ENCODE data around the gene EIF4H.
"Not testable (repeated sequence)": the region's sequence is repeated elsewhere in the genome, so short reads cannot be mapped to it uniquely, and the experiment has no call there.

EIF4H gene

GRCh38 chr7:74176555-74176954 lies 2.4 kb downstream of the EIF4H start:
- no peak for DNase-seq

GRCh38 chr7:74178632-74179031 lies 4.5 kb downstream of the EIF4H start:
- no peak for DNase-seq

- DNase-seq = no peak
These were observed 5.9 kb downstream of the EIF4H start for GRCh38 chr7:74179935-74180604.

GRCh38 chr7:74180866-74181265 lies 6.7 kb downstream of the EIF4H start:
- no peak for DNase-seq

DNA sequence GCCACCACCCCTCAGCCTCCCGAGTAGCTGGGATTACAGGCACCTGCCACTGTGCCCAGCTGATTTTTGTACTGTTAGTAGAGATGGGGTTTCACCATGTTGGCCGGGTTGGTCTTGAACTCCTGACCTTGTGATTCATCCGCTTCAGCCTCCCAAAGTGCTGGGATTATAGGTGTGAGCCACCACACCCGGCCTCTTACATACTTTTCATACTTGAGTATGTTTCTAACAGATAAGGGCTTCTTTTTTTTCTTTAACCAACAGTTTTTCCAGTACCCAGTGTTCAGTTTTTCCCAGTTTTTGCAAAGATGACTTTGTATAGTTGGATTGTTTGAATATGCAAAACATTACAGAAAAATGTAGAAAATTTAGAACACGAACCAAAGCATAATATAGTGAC lies 7.7 kb downstream of the EIF4H start:
- no peak for DNase-seq

DNA sequence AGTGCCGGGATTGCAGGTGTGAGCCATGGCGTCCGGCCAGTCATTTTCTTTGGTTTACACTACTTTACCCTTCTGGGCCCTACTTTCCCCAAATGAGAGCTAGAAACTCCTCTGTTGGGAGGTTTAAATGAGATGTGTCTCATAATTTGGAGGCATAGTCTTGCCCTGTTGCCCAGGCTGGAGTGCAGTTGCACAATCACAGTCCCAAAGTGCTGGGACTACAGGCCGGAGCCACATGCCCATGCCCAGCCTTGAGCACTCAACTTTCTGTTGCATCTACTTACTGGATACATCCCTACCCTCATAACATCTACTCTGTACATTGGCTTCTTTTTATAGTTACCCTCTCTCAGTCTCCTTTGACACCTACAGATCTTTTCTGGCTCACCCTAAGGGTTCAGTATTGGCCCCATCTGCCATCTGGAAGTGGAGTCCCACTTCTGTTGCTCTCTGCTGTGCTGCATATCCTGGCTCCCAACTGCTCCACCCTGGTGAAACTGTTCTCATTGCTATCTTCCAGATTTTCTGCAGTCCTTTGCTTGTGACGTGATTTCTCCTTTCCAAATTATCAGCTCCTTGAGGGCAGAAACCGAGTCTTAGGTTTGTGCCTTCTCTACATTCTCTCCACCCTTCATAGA lies 8.4 kb downstream of the EIF4H start:
- no peak for DNase-seq

DNA sequence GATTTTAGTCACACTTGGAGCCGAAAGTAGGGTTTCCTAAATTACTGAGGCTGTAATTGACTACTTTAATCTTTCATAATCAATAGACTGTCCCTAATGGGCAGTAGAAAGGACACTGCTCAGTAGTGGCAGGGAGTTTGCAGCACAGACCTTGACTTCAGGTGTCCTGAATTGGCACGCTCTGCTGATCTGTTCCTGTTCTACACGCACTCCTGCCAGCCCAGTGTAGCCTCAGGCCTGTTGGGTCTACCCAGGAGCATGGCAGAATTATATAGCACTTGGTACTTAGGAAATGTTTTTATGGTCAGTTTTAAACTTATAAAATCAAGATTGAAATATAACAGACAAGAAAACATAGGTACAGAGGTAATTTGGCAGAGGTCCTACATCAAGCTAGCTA lies 9.0 kb downstream of the EIF4H start:
- DNase-seq = no peak

DNA sequence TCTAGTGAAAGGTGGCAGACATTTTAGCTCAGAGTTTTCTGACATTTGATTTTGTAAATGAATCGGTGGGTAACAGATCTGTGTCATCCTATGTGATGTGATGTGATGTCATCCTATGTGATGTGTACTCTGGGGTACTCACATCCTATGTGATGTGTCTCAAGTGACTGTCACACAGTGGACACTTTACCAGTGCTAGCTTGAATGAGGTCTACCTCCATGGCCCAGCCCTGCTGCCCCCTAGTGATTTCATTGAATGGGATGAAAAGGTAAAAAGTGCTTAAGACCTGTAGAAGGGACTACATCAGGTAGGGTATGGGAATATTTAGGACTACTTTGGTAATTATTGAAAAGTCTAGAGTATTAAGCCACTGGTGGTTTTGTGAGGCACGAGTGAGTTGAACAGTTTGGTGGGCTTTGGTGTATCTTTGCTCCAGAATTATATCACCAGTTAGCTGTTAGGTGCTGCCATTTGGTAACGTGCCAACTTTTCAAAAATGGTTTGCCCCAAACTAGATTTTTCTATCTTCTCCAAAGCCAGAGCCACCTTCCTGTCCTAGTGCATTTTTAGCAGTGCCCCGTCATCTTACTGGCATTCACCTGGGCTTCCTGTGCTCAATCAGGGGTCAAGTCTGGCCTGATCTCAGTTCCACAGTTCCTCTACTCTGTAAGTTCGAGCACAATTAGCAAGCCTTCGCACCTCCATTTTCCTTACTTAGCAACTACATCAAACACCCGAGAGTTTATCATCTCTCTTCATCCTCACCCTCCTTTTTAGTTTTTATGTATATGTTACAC lies 9.7 kb downstream of the EIF4H start:
- peak; percentile 28 for DNase-seq

GRCh38 chr7:74185016-74185415 lies 10.9 kb downstream of the EIF4H start:
- no peak for DNase-seq

DNA sequence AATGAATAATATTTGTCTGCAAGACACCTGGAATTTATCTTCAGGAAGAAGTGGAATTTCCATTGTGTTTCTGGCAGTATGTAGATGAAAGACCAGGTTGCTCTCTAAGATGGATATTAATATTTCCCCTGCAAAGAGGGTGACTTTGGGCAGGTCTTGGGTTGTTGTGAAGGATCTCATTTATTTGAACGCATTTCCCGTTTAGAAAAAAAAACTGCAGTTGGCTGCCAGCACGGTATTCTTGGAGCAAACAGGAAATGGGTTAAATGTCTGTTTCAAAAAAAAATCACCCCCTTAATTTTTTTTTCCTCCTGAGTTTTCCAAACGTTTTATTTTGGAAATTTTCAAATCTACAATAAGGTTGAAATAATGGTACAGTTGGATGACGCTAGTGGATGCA lies 11.5 kb downstream of the EIF4H start:
- DNase-seq = no peak

- no peak for DNase-seq
These were observed 13.9 kb downstream of the EIF4H start for GRCh38 chr7:74187915-74188675.

DNA sequence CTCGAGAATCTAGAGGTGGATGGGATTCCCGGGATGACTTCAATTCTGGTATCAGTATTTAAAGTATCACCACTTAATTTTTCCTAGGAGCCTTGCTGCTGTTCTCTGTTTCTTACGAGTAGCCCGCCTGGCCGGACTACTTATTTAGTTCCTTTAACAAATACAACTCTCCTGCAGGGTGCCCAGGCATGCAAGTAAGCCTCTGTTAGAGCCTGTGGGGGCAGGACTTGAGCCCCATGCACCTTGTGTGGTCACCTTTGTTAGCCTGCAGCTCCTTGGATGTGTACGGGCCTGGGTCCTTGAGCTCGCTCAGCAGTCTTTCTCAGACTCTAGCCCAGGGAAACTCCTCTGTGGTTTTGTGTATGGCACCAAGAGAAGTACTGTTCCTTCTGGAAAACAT lies 16.1 kb downstream of the EIF4H start:
- no peak for DNase-seq

DNA sequence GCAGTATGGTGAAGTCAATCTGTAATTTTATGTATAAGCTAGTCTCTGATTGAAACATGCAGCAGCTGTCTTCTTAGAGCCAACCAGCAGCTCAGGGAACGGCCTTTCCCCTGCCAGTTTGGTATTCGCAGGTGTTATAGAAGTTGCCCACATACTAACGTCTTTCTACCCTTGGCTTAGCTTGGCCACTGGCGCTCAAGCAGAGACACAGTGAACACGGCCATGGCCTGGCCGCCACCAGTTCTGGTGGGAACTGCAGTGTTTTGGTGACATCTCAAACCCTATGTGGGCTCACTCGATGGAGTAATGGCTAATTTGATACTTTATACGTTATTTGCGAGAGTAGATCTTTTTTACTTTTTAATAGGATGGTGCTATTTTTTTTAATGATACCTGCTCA lies 17.1 kb downstream of the EIF4H start:
- DNase-seq = no peak

- no peak for DNase-seq
These were observed 18.9 kb downstream of the EIF4H start for GRCh38 chr7:74193054-74193453.

- no peak for DNase-seq
These were observed 19.8 kb downstream of the EIF4H start for GRCh38 chr7:74193913-74194312.

DNA sequence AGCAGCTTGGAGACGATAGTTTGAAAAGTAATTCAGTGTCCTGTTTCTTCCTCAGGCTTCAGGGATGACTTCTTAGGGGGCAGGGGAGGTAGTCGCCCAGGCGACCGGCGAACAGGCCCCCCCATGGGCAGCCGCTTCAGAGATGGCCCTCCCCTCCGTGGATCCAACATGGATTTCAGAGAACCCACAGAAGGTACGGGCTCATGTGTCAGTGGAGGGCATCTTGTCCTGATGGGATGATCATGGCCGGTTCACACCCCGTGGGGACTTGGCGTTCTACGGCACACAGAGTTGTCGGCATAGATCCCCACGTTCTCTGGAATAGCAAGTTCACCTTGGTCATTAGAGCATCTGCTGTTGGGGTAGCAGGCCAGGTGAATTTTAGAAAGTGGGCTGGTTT lies 20.5 kb downstream of the EIF4H start:
- no peak for DNase-seq

DNA sequence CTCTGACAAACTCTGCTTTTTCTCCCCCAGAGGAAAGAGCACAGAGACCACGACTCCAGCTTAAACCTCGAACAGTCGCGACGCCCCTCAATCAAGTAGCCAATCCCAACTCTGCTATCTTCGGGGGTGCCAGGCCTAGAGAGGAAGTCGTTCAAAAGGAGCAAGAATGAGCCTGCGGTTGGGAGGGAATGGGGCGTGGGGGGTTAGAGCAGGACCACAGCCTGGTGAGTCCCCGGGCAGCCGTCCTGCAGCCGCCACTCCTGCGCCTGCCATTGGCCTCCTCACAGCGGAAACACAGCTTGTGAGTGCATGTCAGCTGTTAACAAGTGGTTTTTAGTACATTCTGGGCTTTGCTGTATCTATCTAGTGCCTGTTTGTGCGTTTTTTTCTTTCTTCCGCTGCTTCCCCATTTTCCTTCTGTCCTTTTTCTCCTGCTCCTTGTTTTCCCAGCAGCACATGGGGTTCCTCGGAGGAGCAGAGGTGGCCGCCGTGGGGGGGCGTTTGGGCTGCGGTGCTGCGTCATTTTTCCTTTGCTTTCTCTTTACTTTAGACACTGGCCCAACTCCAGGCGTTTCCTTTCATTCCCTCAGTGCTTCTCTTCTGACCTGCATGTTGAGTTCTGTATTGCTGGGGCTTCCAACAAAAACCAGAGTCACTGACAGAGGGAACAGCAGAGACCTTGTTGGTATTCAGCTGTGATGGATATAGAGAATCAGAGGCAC lies 21.1 kb downstream of the EIF4H start:
- DNase-seq = not testable (repeated sequence)

DNA sequence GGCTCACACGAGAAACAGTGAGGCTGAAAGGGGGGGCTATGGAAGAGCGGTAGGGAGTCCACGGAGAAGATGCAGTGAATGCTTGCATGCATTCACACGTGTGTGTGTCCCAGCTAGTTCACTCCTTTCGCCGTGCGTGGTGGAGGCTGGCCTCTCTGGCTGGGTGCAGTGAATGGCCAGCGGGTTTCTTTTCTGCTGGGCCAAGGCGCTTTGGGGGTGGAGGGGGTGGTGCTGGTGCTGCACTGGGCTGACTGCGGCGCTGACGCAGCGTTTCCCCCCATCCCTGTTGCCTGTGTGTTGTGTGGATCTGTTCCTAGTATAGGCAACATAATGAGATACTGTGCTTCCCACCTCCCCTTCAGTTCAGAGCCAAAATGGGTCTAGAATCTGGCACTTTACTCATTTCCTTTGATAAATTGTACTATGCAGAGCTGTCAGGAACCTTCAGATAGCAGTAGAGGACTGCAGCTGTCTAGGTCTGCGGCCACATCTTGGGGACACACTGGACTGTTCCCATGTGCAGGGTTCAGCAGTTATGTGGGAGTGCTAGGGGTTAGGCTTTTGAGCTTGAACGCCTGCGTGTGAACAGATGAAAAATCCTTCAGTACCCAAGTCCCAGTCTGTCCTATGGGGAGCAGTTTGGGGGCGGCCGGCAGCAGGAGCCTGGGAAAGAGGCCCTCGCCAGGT lies 22.0 kb downstream of the EIF4H start:
- DNase-seq = not testable (repeated sequence)

DNA sequence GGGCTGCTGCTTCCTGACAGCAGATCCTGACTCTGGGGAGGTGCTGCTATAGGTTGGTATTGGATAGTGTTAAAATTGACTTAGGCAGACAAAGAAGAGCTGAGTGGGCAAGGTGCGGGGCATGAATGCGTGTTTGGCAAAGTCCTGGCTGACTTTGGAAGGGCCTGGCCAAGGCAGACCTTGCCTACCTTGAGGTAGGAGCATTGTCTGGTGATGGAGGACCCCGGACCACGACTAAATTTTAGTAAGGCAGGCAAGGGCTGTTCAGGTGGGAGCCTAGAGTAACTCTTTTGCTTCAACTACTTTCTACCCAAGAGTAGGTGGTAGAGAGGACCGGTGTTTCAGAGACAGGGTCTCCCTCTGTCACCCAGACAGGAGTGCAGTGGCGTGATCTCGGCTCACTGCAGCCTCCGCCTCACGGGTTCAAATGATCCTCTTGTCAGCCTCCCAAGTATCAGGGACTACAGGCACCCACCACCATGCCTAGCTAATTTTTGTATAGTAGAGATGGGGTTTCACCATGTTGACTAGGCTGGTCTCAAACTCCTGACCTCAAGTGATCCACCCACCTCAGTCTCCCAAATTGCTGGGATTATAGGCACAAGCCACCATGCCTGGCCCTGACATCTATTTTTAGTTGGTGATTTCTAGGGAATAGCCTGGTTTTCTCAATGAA lies 23.4 kb downstream of the EIF4H start:
- DNase-seq = no peak

- no peak for DNase-seq
These were observed 25.6 kb downstream of the EIF4H start for GRCh38 chr7:74199551-74200355.
